Fibroblast of skin of back (primary cell): ENCODE data around the gene ELMO1.
A peak's percentile ranks its signal among the peaks of the same experiment; 100 is the strongest.

Experiments used
- DNase-seq: peaks from one replicate; pipeline ENCODE4 v3.0.0-alpha.2; 2013

The ELMO1 gene

DNA sequence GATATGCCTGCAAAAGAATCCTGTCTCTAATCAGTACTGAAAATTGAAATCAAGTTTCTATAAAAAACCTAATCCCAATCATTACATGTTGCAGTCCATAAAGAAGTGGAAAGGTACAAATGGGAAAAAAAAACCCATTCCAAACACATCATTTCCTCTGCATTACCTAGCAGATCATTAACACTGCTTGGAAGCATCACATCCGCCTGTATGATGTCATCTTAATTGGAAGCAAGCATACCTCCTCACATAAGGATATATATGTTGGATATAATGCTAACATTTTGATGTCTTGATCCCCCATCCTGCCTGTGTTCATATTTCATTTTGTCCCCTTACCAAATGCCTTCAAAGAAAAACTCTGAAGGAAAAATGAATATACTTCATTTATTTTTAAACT, 483.0 kb downstream of the ELMO1 start:
- no peak for DNase-seq

DNA sequence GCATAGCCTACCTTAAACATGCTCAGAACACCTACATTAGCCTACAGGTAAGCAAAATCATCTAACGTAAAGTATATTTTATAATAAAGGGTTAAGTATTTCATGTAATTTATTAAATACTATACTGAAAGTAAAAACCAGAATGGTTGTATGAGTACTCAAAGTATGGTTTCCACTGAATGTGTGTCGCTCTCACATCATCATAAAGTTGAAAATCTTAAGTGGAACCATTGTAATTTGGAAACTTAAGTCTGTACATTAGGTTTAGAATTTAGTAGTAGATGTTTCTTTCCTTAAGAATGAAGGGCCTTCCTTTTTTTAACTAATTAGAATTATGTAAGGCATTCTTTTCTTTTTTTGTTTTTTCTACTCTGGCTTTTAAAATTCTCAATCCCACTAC, 484.4 kb downstream of the ELMO1 start:
- DNase-seq = no peak

DNA sequence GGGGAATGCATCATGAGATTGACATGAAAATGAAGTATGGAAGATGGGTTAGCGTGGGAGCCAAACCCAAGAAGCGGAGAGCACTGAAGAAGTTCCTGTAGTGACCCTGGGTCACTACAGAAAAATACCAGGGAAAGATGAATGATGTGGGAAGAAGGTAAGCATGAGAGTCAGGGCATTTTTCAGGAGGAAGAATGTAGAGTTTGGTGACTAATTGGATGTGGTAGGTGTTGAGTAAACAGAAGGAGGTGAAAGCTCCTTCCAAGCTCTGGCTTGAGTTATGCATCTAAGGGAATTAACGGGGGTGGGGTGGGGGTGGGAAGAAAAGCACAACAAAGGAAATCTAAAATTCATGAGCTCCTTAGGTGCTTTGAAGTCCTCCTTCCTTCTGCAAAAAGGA, 486.3 kb downstream of the ELMO1 start:
- DNase-seq = no peak

DNA sequence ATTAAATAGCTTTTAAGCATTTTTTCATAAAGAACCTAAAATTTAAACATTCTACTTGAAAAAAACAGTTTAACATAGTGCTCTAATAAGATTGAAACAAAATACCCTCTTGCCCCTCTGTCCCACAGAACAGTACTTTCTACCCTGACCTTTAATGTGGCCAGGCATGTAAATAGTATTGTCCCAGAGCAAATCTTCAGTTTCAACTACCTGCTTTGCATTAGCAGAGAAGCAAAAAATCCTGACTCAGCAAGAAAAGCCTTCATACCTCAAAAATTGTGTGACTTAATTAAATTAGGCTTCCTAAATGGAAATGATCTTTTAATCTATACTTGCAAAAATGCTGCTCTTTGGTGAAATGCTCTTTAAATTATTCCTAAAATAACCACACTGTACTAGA, 487.0 kb downstream of the ELMO1 start:
- no peak for DNase-seq

DNA sequence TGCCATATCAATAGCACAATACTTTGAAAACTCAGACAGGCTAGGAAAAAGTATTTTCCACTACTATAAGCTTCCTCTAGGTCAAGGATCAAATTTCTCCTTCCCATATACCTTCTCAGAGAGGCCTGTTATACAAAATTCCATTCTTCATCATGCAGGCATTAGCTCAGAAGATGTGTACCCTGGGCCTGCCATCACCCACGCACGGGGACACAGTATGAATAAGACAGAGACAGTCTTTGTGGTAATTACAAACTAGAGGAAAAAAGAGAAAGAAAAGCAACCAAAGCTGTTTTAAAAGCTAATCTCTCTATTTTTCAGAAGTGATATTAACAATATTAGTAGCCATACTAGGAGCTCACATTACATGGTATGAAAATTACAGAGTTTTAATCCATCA, 487.6 kb downstream of the ELMO1 start:
- DNase-seq = no peak

DNA sequence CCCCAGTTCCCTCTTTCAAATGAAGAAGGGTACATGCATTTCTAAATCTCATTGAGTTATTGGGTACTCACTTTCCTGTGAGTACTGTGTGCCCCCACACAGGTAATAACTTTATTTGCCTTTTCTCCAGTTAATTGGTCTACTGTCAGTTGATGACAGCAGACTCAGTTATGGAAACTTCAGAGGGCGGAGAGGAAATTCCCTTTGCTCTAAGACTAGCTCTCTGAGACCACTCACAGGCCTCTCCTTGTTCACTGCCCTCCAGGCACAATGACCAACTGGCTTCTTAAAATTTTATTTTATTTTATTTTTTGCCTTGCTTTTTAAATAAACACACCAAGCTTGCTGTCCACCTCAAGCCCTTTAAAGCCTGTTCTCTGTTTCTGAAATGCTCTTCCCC, 488.6 kb downstream of the ELMO1 start:
- DNase-seq = no peak

DNA sequence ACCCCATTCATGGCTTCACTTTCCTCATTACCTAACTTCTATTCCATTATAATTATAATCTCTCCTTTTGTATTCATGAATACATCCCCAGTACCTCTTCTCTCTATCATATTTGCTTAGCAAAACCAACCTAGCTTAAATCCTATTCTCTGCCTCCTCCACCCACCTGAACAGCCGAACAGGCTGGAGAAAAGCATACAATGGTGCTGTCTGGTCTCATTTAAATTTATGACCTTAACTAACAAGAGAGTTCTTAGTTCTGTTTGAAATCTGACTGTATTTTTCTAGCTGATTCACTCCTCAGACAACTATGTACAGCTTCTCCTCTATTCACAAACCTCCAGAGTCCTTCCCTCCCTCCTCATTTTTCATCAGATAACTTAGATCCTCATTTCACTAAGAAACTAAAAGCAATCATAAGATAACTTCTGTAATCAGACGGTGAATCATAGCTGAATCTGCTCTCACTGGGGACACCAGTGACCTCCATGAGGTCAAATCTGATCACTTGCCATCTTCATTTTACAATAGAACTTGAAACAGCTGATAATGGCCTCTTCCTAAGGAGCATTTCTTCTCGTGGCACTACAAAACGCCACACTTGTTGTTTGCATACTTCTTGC, 490.4 kb downstream of the ELMO1 start:
- no peak for DNase-seq

DNA sequence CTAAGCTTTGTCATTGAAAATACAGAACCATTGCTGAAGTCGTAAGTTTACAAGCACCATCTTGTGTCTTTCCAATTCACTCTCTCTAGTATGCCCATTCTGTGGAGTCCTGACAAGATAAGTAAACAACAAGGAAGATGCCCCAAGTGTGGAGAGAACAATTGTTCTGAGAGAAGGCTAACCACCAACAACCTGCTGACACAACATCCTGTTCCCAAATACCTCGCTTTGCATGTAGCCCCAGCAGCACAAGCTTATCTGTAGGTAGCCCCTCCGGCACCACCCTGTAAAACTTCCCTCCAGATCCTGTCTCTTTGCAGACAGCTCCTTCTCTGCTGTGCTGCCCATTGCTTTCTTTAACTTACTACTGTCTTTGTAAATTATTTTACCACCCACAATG, 491.0 kb downstream of the ELMO1 start:
- no peak for DNase-seq

DNA sequence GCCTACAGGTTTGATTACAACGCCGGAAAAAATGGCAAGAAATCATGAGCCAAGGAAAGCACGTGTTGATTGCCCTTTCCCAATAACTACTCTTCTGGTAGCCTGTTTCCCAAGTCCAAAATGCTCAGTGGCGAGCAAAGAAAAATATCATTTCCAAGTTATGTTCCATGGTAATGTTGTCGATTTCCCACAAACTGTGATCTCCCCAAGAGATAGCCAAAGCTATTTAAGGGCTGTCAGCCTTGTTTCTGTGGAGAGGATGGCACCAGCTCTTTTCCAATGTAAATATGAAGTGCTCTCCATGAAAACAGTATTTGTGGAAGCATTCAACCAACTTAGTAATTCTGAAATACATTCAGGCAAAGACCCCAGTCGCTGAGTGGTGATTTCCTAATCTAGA, 491.9 kb downstream of the ELMO1 start:
- no peak for DNase-seq

DNA sequence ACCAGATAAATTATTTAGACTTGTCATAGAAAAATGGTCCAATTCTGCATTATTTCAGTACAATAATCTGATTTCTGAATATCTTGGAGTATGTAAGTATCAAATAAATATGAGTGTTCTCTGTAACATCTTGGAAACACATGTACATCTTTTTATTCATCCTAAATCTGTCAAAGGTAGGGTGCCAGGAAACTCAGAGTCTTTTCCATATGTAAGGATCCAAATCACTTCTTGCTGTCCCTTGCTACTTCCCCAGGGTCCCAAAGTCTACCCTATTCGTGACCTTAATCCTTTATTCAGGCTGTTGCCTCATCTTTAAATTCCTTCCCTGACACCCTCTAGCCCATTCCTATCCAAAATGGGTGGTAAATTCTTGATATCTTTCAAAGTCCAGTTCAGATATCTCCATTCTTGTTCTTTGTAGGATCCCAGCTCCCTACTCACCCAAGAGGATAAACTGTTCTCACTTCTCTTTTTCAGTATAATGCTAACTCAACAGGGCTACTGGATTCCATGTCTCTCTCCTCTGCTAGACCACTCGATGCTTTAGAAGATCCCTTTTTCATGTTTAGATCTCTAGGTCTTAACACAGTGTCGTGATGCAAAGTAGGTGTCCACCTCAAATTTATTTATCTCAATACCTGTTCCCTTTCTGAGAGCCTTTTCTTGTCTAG, 493.1 kb downstream of the ELMO1 start:
- DNase-seq = no peak

DNA sequence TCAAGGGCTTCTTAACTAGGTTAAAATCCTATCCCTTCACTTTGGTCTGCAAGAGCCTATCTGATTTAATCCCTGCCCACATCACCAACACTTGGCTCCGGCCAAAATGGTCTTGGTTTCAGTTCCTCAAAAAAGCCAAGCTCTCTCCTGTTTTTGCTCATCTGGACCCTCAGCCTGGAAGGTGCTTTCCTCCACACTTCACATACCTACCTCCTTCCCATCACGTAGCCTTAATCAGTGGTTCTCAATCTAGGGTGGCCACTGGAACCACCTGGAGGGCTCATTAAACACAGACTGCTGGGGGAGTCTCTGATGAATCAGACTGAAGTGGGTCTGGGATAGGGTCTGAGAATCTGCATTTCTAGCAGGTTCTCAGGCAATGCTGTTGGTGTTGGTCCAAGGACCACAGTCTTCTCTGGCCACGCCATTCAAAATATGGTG, 497.4 kb downstream of the ELMO1 start:
- DNase-seq = no peak

DNA sequence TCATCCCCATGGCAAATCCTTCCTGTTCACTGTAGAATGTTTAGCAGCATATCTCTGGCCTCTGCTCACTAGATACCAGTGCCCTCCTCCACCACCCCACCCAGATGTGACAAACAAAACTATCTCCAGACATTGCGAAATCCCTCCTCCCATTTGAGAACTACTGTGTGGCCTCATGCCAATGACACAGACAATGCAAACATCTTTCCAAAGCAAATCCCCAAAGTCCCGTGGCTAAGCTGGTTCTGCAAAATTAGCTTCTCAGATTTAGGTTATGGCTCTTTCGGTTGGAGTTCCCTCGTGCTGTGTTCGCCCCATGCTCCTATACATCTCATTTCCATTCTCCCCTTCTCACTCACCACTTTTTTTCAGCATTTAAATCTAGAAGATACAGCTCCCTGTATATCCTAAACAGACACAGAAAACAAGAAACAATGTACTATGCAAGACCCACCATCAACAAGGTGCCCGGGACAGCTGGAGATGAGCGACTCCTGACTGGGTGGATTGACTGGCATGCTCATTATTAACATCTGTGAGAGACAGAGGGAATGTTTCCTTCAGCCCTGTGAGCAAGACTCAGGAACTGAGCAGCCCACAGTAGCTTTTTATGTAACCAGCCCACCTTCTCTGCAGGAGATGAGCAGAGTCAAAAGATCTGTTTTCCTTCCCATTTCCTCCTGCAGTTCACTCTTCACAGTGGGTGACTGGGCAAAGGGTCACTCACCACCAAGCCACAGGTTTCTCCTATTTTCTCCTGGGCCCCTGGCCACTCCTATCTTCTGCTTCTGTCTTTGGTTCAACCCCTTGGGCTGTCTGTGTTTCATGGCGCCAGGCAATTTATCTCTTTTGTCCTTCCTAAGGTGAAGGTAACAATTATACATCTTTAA, 498.7 kb downstream of the ELMO1 start:
- DNase-seq = peak; percentile 8

DNA sequence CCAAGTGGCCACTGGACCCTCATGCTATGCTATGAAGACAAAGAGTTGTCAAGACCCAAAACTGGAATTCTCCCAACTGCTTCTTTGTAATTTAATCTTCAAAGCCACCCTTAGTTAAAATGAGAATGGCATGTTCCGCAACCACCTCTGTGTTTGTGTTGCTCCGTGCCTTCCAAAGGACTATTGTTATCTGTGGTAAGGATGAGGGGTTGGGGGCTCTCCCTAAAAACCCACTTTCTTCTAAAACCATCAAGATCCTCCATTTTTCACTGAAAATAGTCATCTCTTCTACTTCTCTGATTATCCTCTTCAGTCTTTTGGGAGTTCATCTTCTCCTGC, 502.3 kb downstream of the ELMO1 start:
- DNase-seq = no peak

DNA sequence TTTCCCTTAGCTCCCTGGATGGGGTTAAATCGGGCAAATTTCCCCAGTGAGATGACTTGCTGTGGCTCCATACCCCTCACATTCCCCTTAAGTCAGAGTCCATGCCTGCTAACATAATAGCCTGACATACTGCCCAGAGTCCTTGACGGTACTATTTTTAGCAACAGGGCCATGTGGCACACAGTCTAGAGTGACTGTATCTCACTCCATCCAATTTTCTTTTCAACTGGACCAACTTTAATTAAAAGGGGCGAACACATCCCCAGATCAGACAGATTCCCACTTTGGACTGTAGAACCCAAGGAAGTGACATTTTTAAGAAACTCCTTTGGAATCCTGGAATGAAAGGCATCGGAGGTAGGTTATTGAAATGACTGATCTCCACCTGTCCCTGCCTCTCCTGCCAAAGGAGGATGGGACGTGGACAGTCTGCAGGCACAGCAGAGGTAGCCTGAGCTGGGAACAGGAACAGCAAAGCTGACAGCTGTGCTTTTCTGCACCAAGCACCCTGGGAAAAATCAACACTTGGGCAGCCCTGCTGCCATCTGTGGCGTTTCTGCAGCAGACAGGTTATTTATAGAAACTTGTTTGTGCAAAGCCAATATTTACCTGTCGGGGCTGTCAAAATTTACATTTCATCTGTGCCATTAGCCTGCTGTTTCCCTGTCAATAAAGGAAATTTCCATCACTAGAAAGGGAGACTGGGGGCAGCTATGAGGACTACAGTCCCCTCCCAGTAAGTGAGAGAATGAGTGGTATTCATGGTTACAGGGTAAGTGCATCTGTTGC, 502.9 kb downstream of the ELMO1 start:
- no peak for DNase-seq

DNA sequence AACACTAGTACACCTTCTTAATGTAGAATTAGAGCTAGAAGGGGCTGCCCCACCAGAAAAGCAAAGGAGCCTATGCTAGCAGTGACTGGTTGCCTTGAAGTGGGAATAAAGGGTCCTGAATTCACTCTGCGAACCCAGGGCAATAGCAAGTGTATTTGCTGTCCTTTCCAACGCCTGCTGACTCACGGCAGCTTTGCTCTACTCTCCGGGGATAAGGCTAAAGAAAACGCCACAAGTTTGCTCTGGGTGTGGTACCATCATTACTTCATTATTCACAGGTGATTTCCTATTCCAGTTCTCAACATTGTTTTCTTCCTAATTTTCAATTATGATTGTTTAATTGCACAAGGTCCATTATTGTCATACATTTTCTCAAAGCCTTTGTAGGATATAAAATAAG, 503.8 kb downstream of the ELMO1 start:
- DNase-seq = no peak

DNA sequence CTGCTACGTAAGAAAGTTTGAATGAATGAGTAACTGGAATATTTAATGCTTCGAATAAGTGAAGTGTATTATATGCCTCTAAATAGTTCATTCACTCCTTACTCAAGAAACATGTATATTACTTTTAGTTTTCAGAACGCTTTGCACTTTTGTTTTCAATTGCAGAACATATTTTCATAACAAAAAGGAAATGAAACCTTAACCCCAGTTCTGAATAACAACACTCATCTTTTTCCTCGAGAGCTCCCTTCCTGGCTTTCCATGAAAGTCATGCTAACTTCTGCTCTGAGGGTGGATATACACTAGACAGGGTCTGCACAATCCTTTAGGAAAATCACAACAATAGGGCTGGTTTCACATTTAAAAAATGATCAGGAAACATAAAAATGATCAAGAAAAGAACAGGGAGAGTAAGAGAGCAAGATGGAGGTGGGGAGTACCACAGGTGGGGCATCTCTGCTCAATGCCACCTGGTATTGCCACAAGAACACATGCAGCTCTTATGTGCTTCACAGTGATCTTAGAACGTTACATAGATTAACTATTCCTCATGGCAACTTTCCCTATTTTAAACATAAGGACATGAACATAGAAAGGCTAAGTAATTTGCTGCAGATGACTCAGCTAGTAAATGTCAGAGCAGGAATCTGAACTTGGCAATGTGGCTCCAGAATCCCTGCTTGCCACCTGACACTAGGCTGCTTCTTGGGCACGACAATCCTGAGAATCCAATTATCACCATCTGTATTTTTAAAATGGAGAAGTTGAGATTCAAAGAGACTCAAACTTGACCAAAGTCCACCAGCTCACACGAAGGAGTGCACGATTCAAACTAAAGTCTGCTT, 504.9 kb downstream of the ELMO1 start:
- DNase-seq = no peak

DNA sequence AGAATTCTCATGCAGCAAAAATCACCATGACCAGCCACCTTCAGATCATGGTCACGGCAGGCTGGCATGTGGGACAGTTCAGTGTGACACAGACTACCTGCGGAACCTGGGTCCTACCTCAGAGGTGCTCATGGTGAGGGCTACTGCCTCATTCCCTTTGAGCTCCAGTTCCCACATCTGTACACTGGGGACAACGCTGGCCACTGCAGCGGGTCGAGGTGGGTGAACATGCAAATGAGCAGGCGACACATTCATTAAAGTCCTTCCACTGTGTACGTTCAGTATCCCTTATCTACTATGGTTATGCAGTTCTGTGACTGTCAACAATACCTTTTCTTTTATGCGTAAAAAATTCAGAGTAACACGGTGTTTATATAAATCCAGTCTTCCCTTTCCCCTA, 505.7 kb downstream of the ELMO1 start:
- DNase-seq = no peak

DNA sequence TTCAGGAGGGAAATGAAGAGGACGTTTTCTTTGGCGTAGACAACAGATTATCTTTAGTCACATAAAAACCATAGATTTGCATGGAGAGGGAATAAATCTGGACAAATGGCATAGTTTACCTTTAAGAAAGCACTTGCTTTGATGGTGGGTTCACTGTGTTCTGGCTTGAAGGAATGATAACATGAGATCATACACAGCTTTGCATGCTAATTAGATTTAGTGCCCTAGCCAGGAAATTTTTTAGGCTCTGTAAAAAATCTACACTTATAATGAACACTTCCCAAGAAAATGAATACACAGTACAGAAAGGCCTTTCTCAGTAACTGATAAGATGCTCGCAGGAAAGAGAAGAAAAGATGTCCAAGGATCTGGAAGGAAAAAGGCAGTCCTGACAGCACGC, 506.1 kb downstream of the ELMO1 start:
- no peak for DNase-seq

DNA sequence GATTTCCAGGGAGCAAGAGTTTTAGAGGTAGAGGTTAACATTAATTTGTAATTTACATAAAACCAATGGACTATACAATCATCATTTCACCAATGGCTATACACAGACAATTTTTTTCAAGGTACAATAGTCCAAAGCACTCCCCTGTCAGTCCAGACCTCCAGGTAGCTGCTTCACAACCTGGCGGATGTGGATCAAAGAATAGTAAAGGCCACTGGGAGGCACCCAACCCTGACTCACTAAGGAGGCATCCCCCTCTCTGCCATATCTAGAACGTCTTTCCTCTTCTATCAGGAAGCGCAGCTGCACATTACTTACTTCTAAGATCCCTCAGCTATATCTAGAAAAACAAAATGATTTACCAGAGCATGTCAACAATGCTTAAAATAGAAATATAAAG, 506.6 kb downstream of the ELMO1 start:
- DNase-seq = no peak

DNA sequence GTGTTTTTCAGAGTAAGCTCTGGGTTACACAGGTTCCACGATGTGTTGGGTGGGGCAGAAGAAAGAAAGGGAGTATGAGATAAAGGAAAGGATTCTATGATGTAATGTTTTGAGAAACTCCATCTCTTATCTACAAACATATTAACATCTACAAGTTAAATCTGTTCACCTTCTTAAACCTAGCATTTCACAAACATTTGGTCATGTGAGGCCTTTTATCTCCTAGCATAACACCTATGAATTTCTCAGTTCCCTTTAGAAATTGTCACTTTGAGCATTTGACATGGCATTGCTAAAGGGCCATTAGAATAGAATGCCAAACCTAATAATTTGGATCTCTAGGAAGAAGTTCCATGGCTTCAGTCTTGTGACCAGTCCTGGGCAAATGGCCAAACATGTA, 507.3 kb downstream of the ELMO1 start:
- DNase-seq = no peak

DNA sequence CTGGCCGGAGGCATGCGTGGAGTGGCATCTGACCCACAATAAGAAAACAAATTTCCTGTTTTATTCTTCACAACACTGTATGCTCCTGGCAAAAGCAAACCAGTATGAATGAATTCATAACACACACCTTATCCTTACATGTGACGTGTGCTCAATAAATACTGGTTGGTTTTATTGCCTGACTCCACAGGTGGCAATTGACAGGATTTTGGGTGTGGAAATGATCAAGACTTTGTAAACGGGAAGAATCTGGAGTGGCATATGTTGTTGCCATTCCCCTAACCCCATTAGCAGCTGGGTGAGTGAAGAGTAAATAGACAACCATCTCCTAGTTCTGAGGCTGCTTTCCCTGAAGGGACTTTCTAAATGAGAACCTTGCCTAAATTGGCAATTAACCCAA, 508.8 kb downstream of the ELMO1 start:
- DNase-seq = no peak
